Measurements from ENCODE around the gene SETD1A. TPM values are rescaled to one million over a fixed set of nuclear protein-coding genes. Genes with fewer than 3 reads are reported as not detected.

SETD1A gene
- total and polyA plus RNA-seq, 2 of the 4 experiments (the other 2 are of a cell fraction), result 0.54 to 5.8 TPM

- no peak overlapping the region for H3K4me3 ChIP-seq (ENCODE audit: insufficient read depth, low read depth, low read length)
- no peak overlapping the region for H4K8ac ChIP-seq (ENCODE audit: low read depth in 2 of 2, low read length in 2 of 2)
- no peak overlapping the region for H3K18ac ChIP-seq (ENCODE audit: low read depth, low read length)
- peak overlapping the region; percentile 3 for H2AK9ac ChIP-seq (replicated peaks; ENCODE audit: low read depth, low read length, poor library complexity)
- peaks cover 4% of the 10 kb centered on the region; the same call in 1 of the 2 replicates for H4K20me1 ChIP-seq (ENCODE audit: insufficient read depth, low read length)
- H3K4ac ChIP-seq (ENCODE audit: low read depth, low read length), result no peak overlapping the region
- H4K5ac ChIP-seq (ENCODE audit: low read depth, low read length), result no peak overlapping the region
- BruUV-seq (replicated peaks), result no TSS peak
- DNase-seq, result no peak
- peaks cover 4 to 49% of the 10 kb centered on the region in 2 experiments; a peak in 2 of 4 replicates for H3K79me1 ChIP-seq (ENCODE audit: low read depth in 1 of 2, low read length in 2 of 2)
- no peak overlapping the region for H2BK5ac ChIP-seq (ENCODE audit: low read depth, low read length, poor library complexity, severe bottlenecking)
- H3K9me3 ChIP-seq (ENCODE audit: control insufficient read depth, insufficient read depth, low read length), result no peaks in the 10 kb centered on the region
- H3K14ac ChIP-seq (replicated peaks; ENCODE audit: low read depth, low read length), result no peak overlapping the region
- ChIA-PET POLR2A (ENCODE audit: unreplicated experiment) (no interaction called here), CTCF (interaction anchor here (0.9 to 1.5 kb wide), 2 partner anchors 9 to 16 kb away, joined by 3 to 4 read pairs; no protein-coding TSS in a partner anchor)
- no peak for ATAC-seq (ENCODE audit: low read depth)
- H3K4me1 ChIP-seq (ENCODE audit: control insufficient read depth, insufficient read depth, low read length), result peaks cover 2% of the 10 kb centered on the region; the same call in 1 of the 2 replicates
- no peak overlapping the region for H2AFZ ChIP-seq (replicated peaks; ENCODE audit: low read length, poor library complexity)
- dilution Hi-C loops (cut with HindIII; ENCODE audit: low sequenced_read_pairs, unreplicated experiment), result no loop called here
- no peak overlapping the region for H2BK120ac ChIP-seq (ENCODE audit: low read depth, low read length)
- no peak overlapping the region for H2BK15ac ChIP-seq (ENCODE audit: low read depth, low read length)
- no peaks in the 10 kb centered on the region for H3K9me1 ChIP-seq (ENCODE audit: insufficient read depth, low read length)
- H3K56ac ChIP-seq (ENCODE audit: extremely low read depth, insufficient read depth, low read length), result no peak overlapping the region
- no peaks in the 10 kb centered on the region for H3K27me3 ChIP-seq (ENCODE audit: control insufficient read depth, insufficient read depth, low read length)
- no peak overlapping the region for H3K9ac ChIP-seq (ENCODE audit: low read depth, low read length)
- H3K27ac ChIP-seq (ENCODE audit: insufficient read depth, low read length), result no peak overlapping the region
- TF ChIP-seq SMC3 (IDR thresholded peaks at IDR 0.05; ENCODE audit: low read depth, low read length) (no peak), MAZ (IDR thresholded peaks at IDR 0.05; ENCODE audit: borderline replicate concordance, low read depth, low read length) (no peak), RFX5 (IDR thresholded peaks at IDR 0.05; ENCODE audit: low read depth, low read length) (no peak), POLR2A (IDR thresholded peaks at IDR 0.05; ENCODE audit: low read depth, low read length) (no peak)
- intact Hi-C loops (cut with micrococcal nuclease), result no loop called here
- H2BK20ac ChIP-seq (ENCODE audit: low read depth, low read length), result no peak overlapping the region
- H3K4me2 ChIP-seq (ENCODE audit: low read depth, low read length), result no peak overlapping the region
- no peak overlapping the region for H4K91ac ChIP-seq (ENCODE audit: insufficient read depth, low read depth, low read length)
- no peak overlapping the region for H3K23ac ChIP-seq (ENCODE audit: low read depth, low read length)
- 93% methylated on average over 20 of the region's 26 CpGs; no CpG with 5 or more reads in 1 of the 2 experiments for WGBS, 2 experiments (ENCODE audit: extremely low coverage in 2 of 2, insufficient read length in 1 of 2)
- in situ Hi-C loops (cut with MboI; ENCODE audit: low sequenced_read_pairs), result no loop called here
- peaks cover 26% of the 10 kb centered on the region for H3K36me3 ChIP-seq (ENCODE audit: control insufficient read depth, insufficient read depth, low read length)
- H2AK5ac ChIP-seq (ENCODE audit: low read depth, low read length), result no peak overlapping the region
Measured at GRCh38 chr16:30925632-30925987, 31.9 kb upstream of the SETD1A start.

All from IMR-90 (cell line).